PC-9 (cell line): Measurements from ENCODE around the gene DPM2.

Source experiments
- EZH2 ChIP-seq: fragments of 200-600 bp; sonication (generic); IDR thresholded peaks from 2 replicates; pipeline ENCODE4 v1.8.0; 2017; ENCODE audit warnings: antibody characterized with exemption, low read depth
- TF ChIP-seq, protein P1 (sequence below): fragments of 200-600 bp; sonication (generic); conservative IDR thresholded peaks from 2 replicates; pipeline ENCODE4 v1.6.1; 2017; ENCODE audit warnings: mixed run types, antibody characterized with exemption, mild to moderate bottlenecking, moderate library complexity

GRCh38 chr9:127945942-127946341 lies 8.3 kb upstream of the DPM2 start:
- TF ChIP-seq, protein P1, sequence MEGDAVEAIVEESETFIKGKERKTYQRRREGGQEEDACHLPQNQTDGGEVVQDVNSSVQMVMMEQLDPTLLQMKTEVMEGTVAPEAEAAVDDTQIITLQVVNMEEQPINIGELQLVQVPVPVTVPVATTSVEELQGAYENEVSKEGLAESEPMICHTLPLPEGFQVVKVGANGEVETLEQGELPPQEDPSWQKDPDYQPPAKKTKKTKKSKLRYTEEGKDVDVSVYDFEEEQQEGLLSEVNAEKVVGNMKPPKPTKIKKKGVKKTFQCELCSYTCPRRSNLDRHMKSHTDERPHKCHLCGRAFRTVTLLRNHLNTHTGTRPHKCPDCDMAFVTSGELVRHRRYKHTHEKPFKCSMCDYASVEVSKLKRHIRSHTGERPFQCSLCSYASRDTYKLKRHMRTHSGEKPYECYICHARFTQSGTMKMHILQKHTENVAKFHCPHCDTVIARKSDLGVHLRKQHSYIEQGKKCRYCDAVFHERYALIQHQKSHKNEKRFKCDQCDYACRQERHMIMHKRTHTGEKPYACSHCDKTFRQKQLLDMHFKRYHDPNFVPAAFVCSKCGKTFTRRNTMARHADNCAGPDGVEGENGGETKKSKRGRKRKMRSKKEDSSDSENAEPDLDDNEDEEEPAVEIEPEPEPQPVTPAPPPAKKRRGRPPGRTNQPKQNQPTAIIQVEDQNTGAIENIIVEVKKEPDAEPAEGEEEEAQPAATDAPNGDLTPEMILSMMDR: no peak
- TF ChIP-seq EZH2: no peak
